ENCODE measurements around the gene SNX1. TPM values are rescaled to one million over a fixed set of nuclear protein-coding genes. Genes with fewer than 3 reads are reported as not detected.

SNX1 gene
- total RNA-seq, 1 experiment from 2014 or later: 94.5 TPM

DNA sequence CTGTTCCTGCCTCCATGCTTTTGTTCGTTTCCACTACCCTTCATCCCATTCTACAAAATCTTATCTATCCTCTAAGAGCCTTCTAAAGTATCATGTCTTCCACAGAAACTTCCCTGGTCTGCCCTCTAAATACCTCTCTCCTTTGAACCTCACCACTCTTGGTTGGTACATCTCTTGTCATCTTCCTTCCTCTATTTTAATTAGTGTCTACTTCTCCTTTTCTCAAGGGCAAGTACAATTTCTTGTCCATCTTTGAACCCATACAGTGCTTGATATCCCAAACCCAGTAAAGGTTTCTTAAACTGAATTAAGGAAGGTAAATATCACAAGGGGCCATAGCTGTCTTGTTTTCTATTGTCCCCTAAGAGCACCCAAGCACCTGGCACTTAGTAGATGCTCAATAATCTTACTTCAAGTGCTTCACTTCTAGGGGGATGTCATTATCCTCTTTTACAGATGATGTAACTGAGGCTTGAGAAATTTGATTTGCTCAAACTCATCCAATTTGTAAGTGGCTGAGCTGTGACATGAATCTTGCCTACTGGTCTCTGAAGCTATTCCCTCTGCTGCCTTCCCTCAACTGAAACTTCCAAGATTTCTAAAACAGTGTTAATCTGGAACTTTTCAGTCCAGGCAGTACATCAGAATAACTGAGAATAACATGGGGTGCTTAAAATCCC lies 46.9 kb upstream of the SNX1 start:
- POLR2A ChIA-PET (ENCODE audit: low non-redundant PET): no interaction called here
- TF ChIP-seq CTCF (conservative IDR thresholded peaks at IDR 0.05; ENCODE audit: low read depth, low read length) (no peak), EZH2 (IDR thresholded peaks at IDR 0.05; ENCODE audit: borderline replicate concordance, low read depth, low read length, poor library complexity, severe bottlenecking) (no peak)

DNA sequence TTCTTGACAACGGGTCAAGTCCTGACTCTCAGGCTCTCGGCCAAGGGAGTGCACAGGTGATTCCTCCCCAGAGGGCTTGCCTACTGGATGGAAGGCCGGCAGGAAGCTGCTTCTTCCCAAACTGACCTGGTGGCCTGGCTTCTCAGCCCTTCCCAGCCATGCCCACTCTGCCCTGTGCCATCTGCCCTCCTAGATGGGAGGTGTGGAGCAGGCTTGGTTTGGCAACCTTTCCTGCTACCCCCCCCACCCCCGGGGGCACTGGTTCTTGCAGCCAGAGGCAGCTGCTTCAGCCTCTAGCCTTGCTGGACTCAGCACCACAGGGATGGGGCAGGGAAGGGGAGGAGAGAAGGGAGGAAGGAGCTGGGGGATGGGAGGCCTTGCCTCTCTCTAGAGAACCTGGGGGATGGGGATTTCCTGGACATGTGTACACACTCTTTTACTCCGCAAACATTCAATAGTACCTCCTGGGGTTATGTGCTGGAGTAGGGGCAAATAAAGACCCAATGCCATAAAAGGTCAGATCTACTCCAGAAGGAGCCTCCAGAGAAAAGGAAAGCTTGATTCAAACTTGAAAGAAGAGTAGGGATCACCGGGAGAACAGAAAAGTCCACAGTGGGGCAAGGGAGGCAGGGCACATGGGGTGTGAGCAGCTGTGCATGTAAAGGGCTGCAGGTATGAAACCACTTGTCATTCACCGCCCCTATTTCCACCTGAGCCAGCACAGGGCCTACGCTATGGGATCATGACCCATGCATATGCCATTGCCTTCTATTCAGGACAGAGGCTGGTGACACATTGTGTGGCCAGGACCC lies 45.3 kb upstream of the SNX1 start:
- no peaks in the 10 kb centered on the region for H3K36me3 ChIP-seq (ENCODE audit: insufficient read depth, low read length, poor library complexity, severe bottlenecking)
- no peaks in the 10 kb centered on the region for H3K27me3 ChIP-seq (replicated peaks; ENCODE audit: insufficient read depth, low read depth, low read length, poor library complexity)
- no peak for DNase-seq (ENCODE audit: low spot score)
- H3K4me3 ChIP-seq (ENCODE audit: low read depth, low read length, poor library complexity, severe bottlenecking): no peak overlapping the region
- CTCF ChIA-PET: interaction anchor here (0.5 kb wide), 1 partner anchor 97 kb away, joined by 6 read pairs; no protein-coding TSS in a partner anchor
- no TSS peak for BruUV-seq (replicated peaks)
- H3K4me1 ChIP-seq (ENCODE audit: insufficient read depth, low read length, poor library complexity, severe bottlenecking): peaks cover 6% of the 10 kb centered on the region
- H3K9me3 ChIP-seq (ENCODE audit: low read depth, low read length, poor library complexity, severe bottlenecking): no peaks in the 10 kb centered on the region
- POLR2A ChIA-PET (ENCODE audit: low non-redundant PET): no interaction called here
- TF ChIP-seq EZH2 (IDR thresholded peaks at IDR 0.05; ENCODE audit: borderline replicate concordance, low read depth, low read length, poor library complexity, severe bottlenecking) (no peak), CTCF (conservative IDR thresholded peaks at IDR 0.05; ENCODE audit: low read depth, low read length) (no peak)
- H3K27ac ChIP-seq (ENCODE audit: low read depth, low read length, poor library complexity, severe bottlenecking): no peak overlapping the region
- intact Hi-C loops (cut with micrococcal nuclease; ENCODE audit: unreplicated experiment): no loop called here

More for the DNA sequence above, 46.9 kb upstream of the SNX1 start:
- CTCF ChIA-PET: no interaction called here
- intact Hi-C loops (cut with micrococcal nuclease; ENCODE audit: unreplicated experiment): loop anchor here (5.0 to 10.0 kb wide), 2 partner anchors 104 to 437 kb away; no protein-coding TSS in a partner anchor
- Histone ChIP-seq H3K4me3 (ENCODE audit: low read depth, low read length, poor library complexity, severe bottlenecking) (no peak overlapping the region), H3K27me3 (replicated peaks; ENCODE audit: insufficient read depth, low read depth, low read length, poor library complexity) (no peaks in the 10 kb centered on the region), H3K27ac (ENCODE audit: low read depth, low read length, poor library complexity, severe bottlenecking) (no peak overlapping the region), H3K36me3 (ENCODE audit: insufficient read depth, low read length, poor library complexity, severe bottlenecking) (no peaks in the 10 kb centered on the region), H3K4me1 (ENCODE audit: insufficient read depth, low read length, poor library complexity, severe bottlenecking) (peaks cover 6% of the 10 kb centered on the region), H3K9me3 (ENCODE audit: low read depth, low read length, poor library complexity, severe bottlenecking) (no peaks in the 10 kb centered on the region)
- no peak for DNase-seq (ENCODE audit: low spot score)
- BruUV-seq (replicated peaks): no TSS peak

GRCh38 chr15:64051093-64051402 lies 44.7 kb upstream of the SNX1 start:
- CTCF ChIA-PET: interaction anchor here (0.5 kb wide), 1 partner anchor 97 kb away, joined by 6 read pairs; no protein-coding TSS in a partner anchor
- Histone ChIP-seq H3K27ac (ENCODE audit: low read depth, low read length, poor library complexity, severe bottlenecking) (no peak overlapping the region), H3K9me3 (ENCODE audit: low read depth, low read length, poor library complexity, severe bottlenecking) (no peaks in the 10 kb centered on the region), H3K36me3 (ENCODE audit: insufficient read depth, low read length, poor library complexity, severe bottlenecking) (no peaks in the 10 kb centered on the region), H3K27me3 (replicated peaks; ENCODE audit: insufficient read depth, low read depth, low read length, poor library complexity) (no peaks in the 10 kb centered on the region), H3K4me1 (ENCODE audit: insufficient read depth, low read length, poor library complexity, severe bottlenecking) (peaks cover 11% of the 10 kb centered on the region), H3K4me3 (ENCODE audit: low read depth, low read length, poor library complexity, severe bottlenecking) (no peak overlapping the region)
- TF ChIP-seq EZH2 (IDR thresholded peaks at IDR 0.05; ENCODE audit: borderline replicate concordance, low read depth, low read length, poor library complexity, severe bottlenecking) (no peak), CTCF (conservative IDR thresholded peaks at IDR 0.05; ENCODE audit: low read depth, low read length) (no peak)
- BruUV-seq (replicated peaks): no TSS peak
- POLR2A ChIA-PET (ENCODE audit: low non-redundant PET): no interaction called here
- intact Hi-C loops (cut with micrococcal nuclease; ENCODE audit: unreplicated experiment): no loop called here
- no peak for DNase-seq (ENCODE audit: low spot score)

Measured in A673 (cell line).